Body of pancreas (tissue), 4 donors: ENCODE measurements around the gene ST3GAL4. TPM values are rescaled to one million over a fixed set of nuclear protein-coding genes. Genes with fewer than 3 reads are reported as not detected.

Source experiments
- ATAC-seq: fragments of 150-250 bp; one replicate; pipeline ENCODE4 v1.9.1; 2016
- DNase-seq, 4 donors: peaks; one replicate each; pipeline ENCODE4 v3.0.0-alpha.2; 2019
- H3K27ac ChIP-seq, 4 donors: fragments of 200-600 bp; sonication (generic); 1 replicate in 3 of 4; 2 replicates in 1 of 4; pipeline versions ENCODE4 v1.5.1 to v1.6.1; 2016 to 2019; ENCODE audit warnings: mild to moderate bottlenecking in 1 of 4, mixed read lengths in 1 of 4, moderate library complexity in 1 of 4
- H3K27me3 ChIP-seq, 2 donors: fragments of 200-600 bp; sonication (generic); one replicate each; pipeline ENCODE4 v1.6.0; 2016; ENCODE audit warnings: mild to moderate bottlenecking in 1 of 2
- H3K36me3 ChIP-seq, 2 donors: fragments of 200-600 bp; sonication (generic); replicated peaks in 1 of 2; 2 replicates each; pipeline ENCODE4 v1.5.1; 2016; ENCODE audit warnings: low read depth in 2 of 2; ENCODE audit not compliant: insufficient read depth in 1 of 2
- H3K4me1 ChIP-seq: fragments of 200-600 bp; sonication (generic); one replicate; pipeline ENCODE4 v1.6.0; 2016
- H3K4me3 ChIP-seq, 2 donors: fragments of 200-600 bp; sonication (generic); 1 replicate in 1 of 2; 2 replicates in 1 of 2; pipeline ENCODE4 v1.5.1; 2016 to 2019
- H3K9me3 ChIP-seq, 3 donors: fragments of 200-600 bp; sonication (generic); 1 replicate in 2 of 3; 2 replicates in 1 of 3; pipeline ENCODE4 v1.5.1; 2016
- POLR2A ChIP-seq, 3 donors: fragments of 450-650 bp; IDR thresholded peaks; one replicate each; pipeline ENCODE4 v1.6.1; 2016; ENCODE audit warnings: antibody characterized with exemption in 3 of 3, mild to moderate bottlenecking in 2 of 3
- WGBS, 2 donors: methylation state at CpG; one replicate each; pipeline ENCODE4 v1.1.5; 2017; 5-methylcytosine and 5-hydroxymethylcytosine counted together
- intact Hi-C: fragments of 100-400 bp; cut with DNase I; formaldehyde crosslinking; loops from one replicate; pipeline ENCODE4 v1.15.1; 2023
- total RNA-seq, 2 donors: library from RNA; depleted of rRNA; stranded (reverse); fragments of >200 nt; gene quantifications; one replicate each; pipeline ENCODE4 v1.1.0, GENCODE V29; 2016
- TF ChIP-seq, protein P1 (sequence below), 7 experiments: fragments of 450-650 bp in 4 of 7; fragments of 200-600 bp in 3 of 7; sonication (generic) in 3 of 7; IDR thresholded peaks; one replicate each; pipeline ENCODE4 v1.5.1; 2016 to 2019; ENCODE audit warnings: antibody characterized with exemption in 7 of 7

The ST3GAL4 gene
- total RNA-seq, 2 donors from 2014 or later = 7.5 to 14.8 TPM

DNA sequence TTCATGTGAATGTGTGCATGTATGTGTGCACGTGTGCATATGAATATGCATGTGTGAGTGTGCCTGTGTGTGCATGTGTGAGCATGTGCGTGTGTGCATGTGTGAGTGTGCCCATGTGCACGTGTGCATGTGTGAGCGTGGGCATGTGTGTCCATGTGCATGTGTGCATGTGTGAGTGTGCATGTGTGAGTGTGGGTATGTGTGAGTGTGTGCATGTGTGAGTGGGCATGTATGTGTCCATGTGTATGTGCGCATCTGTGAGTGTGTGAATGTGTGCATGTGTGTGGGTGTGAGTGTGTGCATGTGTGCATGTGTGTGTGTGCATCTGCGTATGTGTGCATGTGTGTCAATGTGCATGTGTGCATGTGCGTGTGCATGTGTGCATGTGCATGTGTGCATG is 94.7 kb downstream of the ST3GAL4 start:
- 74 to 84% methylated on average over 7 of the region's 7 CpGs for WGBS, 2 donors
- H3K9me3 ChIP-seq = no peaks in the 10 kb centered on the region
- no peaks in the 10 kb centered on the region for H3K36me3 ChIP-seq
- no peaks in the 10 kb centered on the region for H3K4me1 ChIP-seq
- TF ChIP-seq POLR2A (IDR thresholded peaks at IDR 0.05) = no peak
- TF ChIP-seq, protein P1, sequence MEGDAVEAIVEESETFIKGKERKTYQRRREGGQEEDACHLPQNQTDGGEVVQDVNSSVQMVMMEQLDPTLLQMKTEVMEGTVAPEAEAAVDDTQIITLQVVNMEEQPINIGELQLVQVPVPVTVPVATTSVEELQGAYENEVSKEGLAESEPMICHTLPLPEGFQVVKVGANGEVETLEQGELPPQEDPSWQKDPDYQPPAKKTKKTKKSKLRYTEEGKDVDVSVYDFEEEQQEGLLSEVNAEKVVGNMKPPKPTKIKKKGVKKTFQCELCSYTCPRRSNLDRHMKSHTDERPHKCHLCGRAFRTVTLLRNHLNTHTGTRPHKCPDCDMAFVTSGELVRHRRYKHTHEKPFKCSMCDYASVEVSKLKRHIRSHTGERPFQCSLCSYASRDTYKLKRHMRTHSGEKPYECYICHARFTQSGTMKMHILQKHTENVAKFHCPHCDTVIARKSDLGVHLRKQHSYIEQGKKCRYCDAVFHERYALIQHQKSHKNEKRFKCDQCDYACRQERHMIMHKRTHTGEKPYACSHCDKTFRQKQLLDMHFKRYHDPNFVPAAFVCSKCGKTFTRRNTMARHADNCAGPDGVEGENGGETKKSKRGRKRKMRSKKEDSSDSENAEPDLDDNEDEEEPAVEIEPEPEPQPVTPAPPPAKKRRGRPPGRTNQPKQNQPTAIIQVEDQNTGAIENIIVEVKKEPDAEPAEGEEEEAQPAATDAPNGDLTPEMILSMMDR (IDR thresholded peaks at IDR 0.05) = no peak
- no peak overlapping the region for H3K4me3 ChIP-seq
- DNase-seq (no peak), ATAC-seq (no peak)
- no peak overlapping the region for H3K27ac ChIP-seq
- intact Hi-C loops = no loop called here
- no peaks in the 10 kb centered on the region for H3K27me3 ChIP-seq

DNA sequence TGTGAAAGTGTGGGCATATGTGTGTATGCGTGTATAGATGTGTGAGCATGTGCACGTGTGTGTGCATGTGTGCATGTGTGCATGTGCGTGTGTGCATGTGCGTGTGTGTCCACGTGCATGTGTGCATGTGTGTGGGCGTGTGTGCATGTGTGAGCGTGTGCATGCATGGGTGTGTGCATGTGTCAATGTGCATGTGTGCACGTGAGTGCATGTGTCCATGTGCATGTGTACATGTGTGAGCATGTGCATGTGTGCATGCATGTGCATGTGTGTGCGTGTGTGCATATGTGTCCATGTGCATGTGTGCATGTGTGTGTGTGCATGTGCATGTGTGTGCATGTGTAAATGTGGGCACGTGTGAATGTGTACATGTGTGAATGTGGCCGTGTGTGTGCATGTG is 95.3 kb downstream of the ST3GAL4 start:
- intact Hi-C loops = no loop called here
- H3K9me3 ChIP-seq = no peaks in the 10 kb centered on the region
- H3K4me3 ChIP-seq = no peak overlapping the region
- no peak overlapping the region for H3K27ac ChIP-seq
- TF ChIP-seq POLR2A (IDR thresholded peaks at IDR 0.05) = no peak
- TF ChIP-seq, protein P1 (IDR thresholded peaks at IDR 0.05) = no peak
- H3K36me3 ChIP-seq = no peaks in the 10 kb centered on the region
- DNase-seq = no peak
- no peaks in the 10 kb centered on the region for H3K27me3 ChIP-seq
- WGBS, 2 donors = 76 to 77% methylated on average over 11 of the region's 11 CpGs
- no peak for ATAC-seq
- no peaks in the 10 kb centered on the region for H3K4me1 ChIP-seq

DNA sequence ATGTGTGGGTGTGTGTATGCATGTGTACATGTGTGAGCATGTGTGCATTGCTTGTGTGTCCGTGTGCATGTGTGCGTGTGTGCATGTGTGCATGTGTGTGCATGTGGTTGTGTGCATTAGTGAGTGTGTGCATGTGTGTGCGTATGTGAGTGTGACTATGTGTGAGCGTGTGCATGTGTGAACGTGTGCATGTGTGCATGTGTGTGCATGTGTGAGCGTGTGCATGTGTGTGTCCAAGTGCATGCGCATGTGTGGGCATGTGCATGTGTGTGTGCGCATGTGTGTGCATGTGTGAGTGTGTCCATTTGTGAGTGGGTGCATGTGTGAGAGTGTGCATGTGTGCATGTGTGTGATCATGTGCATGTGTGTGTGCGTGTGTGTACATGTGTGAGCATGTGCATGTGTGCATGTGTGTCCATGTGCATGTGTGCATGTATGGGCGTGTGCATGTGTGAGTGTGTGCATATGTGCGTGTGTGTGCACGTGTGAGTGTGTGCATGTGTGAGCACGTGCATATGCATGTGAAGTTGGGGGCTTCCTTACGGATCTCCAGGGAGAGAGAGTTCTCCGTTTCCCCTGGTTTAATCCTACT is 95.8 kb downstream of the ST3GAL4 start:
- H3K9me3 ChIP-seq = no peaks in the 10 kb centered on the region
- 67 to 72% methylated on average over 15 of the region's 15 CpGs for WGBS, 2 donors

DNA sequence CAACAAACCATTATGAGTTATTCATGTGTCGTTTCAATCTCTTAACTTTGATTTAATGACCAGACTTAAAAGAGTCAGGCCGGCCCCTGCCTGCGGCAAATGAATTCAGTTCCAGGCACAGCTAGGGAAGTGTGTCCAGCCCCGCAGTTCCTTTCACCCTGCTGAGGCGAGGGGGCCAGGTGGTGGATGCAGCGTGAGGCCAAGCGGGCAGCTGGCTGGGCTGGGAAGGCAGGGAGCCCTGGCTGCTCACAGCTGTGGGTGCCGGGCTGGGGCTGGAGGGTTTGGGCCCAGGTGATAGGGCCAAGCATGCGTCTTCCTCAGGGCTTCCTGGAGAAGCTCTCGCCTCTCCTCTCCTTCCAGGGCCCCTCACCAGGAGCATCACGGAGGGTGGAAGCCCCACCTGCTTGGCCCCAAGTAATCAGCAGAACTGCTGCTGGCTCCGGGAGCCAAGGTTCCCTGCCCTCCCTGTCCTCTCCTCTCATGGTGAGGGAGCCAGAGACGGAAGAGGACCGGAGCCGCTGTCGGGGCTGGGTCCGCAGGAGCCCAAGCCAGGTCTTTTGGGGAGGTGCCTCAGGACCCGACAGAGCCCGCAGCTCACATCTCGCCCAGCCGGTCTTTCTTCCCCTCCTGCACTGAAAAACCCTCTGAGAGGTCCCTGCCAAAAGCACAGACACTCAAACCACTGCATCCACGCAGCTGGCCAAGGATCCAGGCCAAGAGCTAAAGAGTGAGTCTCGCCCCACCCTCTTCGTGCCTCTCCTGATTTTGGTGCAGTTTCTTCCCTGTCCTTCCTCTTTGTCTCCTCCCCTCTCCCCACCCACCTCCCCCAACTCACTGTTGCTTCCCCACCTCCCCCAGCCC is 97.0 kb downstream of the ST3GAL4 start:
- DNase-seq = no peak
- no peak for ATAC-seq
- Histone ChIP-seq H3K9me3 (no peaks in the 10 kb centered on the region), H3K27ac (no peak overlapping the region), H3K27me3 (no peaks in the 10 kb centered on the region), H3K4me3 (no peak overlapping the region), H3K36me3 (no peaks in the 10 kb centered on the region), H3K4me1 (no peaks in the 10 kb centered on the region)
- WGBS, 2 donors = 23 to 34% methylated on average over 7 to 24 of the region's 24 CpGs
- intact Hi-C loops = no loop called here
- TF ChIP-seq, protein P1 (IDR thresholded peaks at IDR 0.05) = no peak
- no peak for TF ChIP-seq POLR2A (IDR thresholded peaks at IDR 0.05)

More for the DNA sequence above, 95.8 kb downstream of the ST3GAL4 start:
- no peak for DNase-seq
- H3K36me3 ChIP-seq = no peaks in the 10 kb centered on the region
- H3K27me3 ChIP-seq = no peaks in the 10 kb centered on the region
- no peak overlapping the region for H3K27ac ChIP-seq
- no peaks in the 10 kb centered on the region for H3K4me1 ChIP-seq
- intact Hi-C loops = no loop called here
- no peak overlapping the region for H3K4me3 ChIP-seq
- ATAC-seq = no peak
- TF ChIP-seq POLR2A (IDR thresholded peaks at IDR 0.05) = no peak
- TF ChIP-seq, protein P1 (IDR thresholded peaks at IDR 0.05) = no peak
